Measurements from ENCODE around the gene MLST8.

Gene MLST8

DNA sequence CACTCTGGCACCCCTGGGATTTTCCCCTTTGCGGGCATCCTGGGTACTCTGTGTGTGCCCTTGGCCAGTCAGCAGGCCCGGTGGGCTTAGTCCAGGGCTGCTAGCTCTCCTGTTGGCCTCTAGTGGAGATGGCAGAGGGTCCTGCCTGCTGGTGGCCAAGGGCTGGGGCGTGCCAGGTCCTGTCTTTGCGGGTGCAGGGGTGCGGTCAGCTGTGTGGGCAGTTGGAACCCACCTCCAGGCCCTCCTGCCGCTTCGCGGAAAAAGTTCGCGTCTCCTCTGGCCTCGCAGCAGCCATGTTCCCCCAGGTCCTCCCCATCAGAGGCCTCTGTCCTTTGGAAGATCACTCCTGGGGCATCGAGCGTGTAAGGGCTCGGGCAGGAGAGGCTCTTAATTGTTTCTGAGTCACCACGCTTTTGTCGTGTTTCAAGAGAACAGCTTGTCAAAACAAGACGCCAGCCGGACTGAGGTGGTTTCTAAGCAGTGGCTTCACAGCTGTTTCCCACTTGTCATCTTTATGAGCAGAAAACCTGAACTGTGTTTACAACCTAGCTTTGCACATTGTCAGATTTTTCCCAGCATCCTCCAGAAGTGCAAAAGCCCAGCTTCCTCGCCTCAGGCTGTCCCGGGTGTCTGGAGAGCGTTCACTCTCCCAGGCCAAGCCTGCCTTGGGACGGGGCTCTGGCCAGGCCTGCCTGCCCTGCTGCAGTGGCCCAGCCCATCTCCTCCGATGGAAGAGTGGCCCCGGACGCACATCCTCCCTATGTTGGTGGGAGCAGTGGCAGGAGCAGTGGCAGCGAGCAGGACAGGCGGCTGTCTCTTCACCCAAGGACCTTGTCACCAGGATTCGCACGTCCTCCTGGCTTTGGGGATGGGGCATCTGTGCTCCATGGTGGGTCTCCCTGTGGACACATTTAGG, 26.0 kb downstream of the MLST8 start:
- Histone ChIP-seq H3K4me3 (ENCODE audit: low read depth, low read length) (no peak overlapping the region), H2AFZ (ENCODE audit: low read length, unreplicated experiment) (no peak overlapping the region), H3K36me3 (ENCODE audit: insufficient read depth, low read length) (peaks cover 9% of the 10 kb centered on the region; the same call in 1 of the 2 replicates), H3K79me2 (ENCODE audit: control insufficient read depth, insufficient read depth, low read length, unreplicated experiment) (peaks cover 21% of the 10 kb centered on the region), H3K27ac (ENCODE audit: low read depth, low read length) (no peak overlapping the region), H3K27me3 (ENCODE audit: insufficient read depth, low read length) (no peaks in the 10 kb centered on the region), H3K4me1 (ENCODE audit: control insufficient read depth, insufficient read depth, low read length, unreplicated experiment) (peaks cover 7% of the 10 kb centered on the region)

DNA sequence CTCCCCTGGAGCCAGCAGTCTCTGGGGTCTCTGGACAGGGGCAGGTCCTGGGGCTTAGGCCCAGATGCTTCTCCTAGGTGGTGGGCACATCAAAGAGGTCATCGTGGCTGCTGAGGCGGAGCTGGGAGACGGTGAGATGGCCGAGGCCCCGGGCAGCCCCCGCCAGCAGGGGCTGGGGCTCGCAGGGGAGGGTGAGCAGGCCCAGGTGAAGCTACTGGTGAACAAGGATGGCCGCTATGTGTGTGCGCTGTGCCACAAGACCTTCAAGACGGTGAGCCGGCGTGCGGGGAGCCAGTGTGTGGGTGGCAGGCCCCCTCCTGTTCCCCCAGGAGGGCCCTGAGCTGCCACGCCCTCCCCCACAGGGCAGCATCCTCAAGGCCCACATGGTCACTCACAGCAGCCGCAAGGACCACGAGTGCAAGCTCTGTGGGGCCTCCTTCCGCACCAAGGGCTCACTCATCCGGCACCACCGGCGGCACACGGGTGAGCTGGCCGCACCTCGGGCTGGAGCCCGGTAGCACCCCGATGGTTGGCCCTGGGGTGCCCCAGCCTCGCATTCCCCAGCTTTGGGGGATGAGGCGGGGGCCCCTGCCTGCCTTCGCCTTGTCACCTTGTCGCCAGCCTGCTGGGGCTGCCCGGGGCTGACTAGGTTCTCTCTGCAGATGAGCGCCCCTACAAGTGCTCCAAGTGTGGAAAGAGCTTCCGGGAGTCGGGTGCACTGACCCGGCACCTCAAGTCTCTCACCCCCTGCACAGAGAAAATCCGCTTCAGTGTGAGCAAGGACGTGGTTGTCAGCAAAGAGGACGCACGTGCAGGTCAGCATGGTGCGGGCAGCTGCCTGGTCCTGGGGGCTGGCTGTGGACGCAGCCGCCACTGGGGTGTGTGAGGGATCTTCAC, 27.1 kb downstream of the MLST8 start:
- Histone ChIP-seq H3K27me3 (ENCODE audit: insufficient read depth, low read length) (no peaks in the 10 kb centered on the region), H2AFZ (ENCODE audit: low read length, unreplicated experiment) (no peak overlapping the region), H3K27ac (ENCODE audit: low read depth, low read length) (no peak overlapping the region), H3K36me3 (ENCODE audit: insufficient read depth, low read length) (peaks cover 9% of the 10 kb centered on the region; the same call in 1 of the 2 replicates), H3K4me1 (ENCODE audit: control insufficient read depth, insufficient read depth, low read length, unreplicated experiment) (peaks cover 3% of the 10 kb centered on the region), H3K79me2 (ENCODE audit: control insufficient read depth, insufficient read depth, low read length, unreplicated experiment) (peaks cover 12% of the 10 kb centered on the region), H3K4me3 (ENCODE audit: low read depth, low read length) (no peak overlapping the region)

- H3K36me3 ChIP-seq (ENCODE audit: insufficient read depth, low read length), result peaks cover 9% of the 10 kb centered on the region; the same call in 1 of the 2 replicates
- no peak overlapping the region for H3K27ac ChIP-seq (ENCODE audit: low read depth, low read length)
- H3K27me3 ChIP-seq (ENCODE audit: insufficient read depth, low read length), result no peaks in the 10 kb centered on the region
- H3K4me3 ChIP-seq (ENCODE audit: low read depth, low read length), result no peak overlapping the region
- H3K4me1 ChIP-seq (ENCODE audit: control insufficient read depth, insufficient read depth, low read length, unreplicated experiment), result peaks cover 3% of the 10 kb centered on the region
- H3K79me2 ChIP-seq (ENCODE audit: control insufficient read depth, insufficient read depth, low read length, unreplicated experiment), result peaks cover 7% of the 10 kb centered on the region
- no peak overlapping the region for H2AFZ ChIP-seq (ENCODE audit: low read length, unreplicated experiment)
Observed at GRCh38 chr16:2233046-2233775, 28.0 kb downstream of the MLST8 start.

DNA sequence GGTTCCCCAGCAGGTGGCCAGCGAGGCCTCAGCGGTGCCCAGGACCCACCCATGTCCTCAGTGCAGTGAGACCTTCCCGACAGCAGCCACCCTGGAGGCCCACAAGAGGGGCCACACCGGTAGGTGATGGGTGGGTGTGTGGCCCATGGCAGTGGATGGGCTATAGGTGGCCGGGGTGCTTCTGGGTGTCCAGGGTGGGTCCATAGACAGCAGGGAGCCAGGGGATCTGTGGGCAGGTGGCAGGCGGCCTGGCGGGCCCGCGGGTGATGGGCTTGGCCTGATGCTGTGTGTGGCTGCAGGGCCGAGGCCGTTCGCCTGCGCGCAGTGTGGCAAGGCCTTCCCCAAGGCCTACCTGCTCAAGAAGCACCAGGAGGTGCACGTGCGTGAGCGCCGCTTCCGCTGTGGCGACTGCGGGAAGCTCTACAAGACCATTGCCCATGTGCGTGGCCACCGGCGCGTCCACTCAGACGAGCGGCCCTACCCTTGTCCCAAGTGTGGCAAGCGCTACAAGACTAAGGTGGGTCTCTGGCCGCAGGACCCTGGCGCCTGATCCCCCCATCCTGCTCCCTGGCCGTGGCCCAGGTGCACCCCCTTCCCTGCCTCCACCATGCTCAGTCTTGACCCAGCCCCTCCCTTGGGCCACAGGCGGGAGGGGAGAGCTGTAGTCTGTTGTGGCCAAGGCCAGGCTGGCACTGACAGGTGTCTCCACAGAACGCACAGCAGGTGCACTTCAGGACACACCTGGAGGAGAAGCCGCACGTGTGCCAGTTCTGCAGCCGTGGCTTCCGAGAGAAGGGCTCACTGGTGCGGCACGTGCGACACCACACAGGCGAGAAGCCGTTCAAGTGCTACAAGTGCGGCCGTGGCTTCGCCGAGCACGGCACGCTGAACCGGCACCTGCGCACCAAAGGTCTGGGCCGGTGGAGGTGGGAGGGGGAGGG, 28.9 kb downstream of the MLST8 start:
- Histone ChIP-seq H3K4me1 (ENCODE audit: control insufficient read depth, insufficient read depth, low read length, unreplicated experiment) (peaks cover 3% of the 10 kb centered on the region), H3K79me2 (ENCODE audit: control insufficient read depth, insufficient read depth, low read length, unreplicated experiment) (peaks cover 2% of the 10 kb centered on the region), H3K27ac (ENCODE audit: low read depth, low read length) (no peak overlapping the region), H3K4me3 (ENCODE audit: low read depth, low read length) (no peak overlapping the region), H3K27me3 (ENCODE audit: insufficient read depth, low read length) (no peaks in the 10 kb centered on the region), H2AFZ (ENCODE audit: low read length, unreplicated experiment) (no peak overlapping the region), H3K36me3 (ENCODE audit: insufficient read depth, low read length) (peaks cover 9% of the 10 kb centered on the region; the same call in 1 of the 2 replicates)

GRCh38 chr16:2234813-2235170, 29.5 kb downstream of the MLST8 start:
- no peak overlapping the region for H2AFZ ChIP-seq (ENCODE audit: low read length, unreplicated experiment)
- no peak overlapping the region for H3K27ac ChIP-seq (ENCODE audit: low read depth, low read length)
- no peaks in the 10 kb centered on the region for H3K79me2 ChIP-seq (ENCODE audit: control insufficient read depth, insufficient read depth, low read length, unreplicated experiment)
- no peak overlapping the region for H3K4me3 ChIP-seq (ENCODE audit: low read depth, low read length)
- H3K4me1 ChIP-seq (ENCODE audit: control insufficient read depth, insufficient read depth, low read length, unreplicated experiment), result peaks cover 3% of the 10 kb centered on the region
- no peaks in the 10 kb centered on the region for H3K27me3 ChIP-seq (ENCODE audit: insufficient read depth, low read length)
- H3K36me3 ChIP-seq (ENCODE audit: insufficient read depth, low read length), result peaks cover 7% of the 10 kb centered on the region; the same call in 1 of the 2 replicates

DNA sequence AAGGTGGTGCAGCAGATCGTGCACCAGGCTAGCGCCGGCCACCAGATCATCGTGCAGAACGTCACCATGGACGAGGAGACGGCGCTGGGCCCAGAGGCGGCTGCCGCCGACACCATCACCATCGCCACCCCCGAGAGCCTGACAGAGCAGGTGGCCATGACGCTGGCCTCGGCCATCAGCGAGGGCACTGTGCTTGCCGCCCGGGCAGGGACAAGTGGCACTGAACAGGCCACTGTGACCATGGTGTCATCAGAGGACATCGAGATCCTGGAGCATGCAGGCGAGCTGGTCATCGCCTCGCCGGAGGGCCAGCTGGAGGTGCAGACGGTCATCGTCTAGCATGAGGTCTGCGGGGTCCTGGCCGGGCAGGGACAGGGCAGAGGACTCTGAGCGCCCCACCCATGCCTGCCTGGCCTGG, 30.0 kb downstream of the MLST8 start:
- Histone ChIP-seq H3K4me1 (ENCODE audit: control insufficient read depth, insufficient read depth, low read length, unreplicated experiment) (peaks cover 3% of the 10 kb centered on the region), H3K4me3 (ENCODE audit: low read depth, low read length) (no peak overlapping the region)

DNA sequence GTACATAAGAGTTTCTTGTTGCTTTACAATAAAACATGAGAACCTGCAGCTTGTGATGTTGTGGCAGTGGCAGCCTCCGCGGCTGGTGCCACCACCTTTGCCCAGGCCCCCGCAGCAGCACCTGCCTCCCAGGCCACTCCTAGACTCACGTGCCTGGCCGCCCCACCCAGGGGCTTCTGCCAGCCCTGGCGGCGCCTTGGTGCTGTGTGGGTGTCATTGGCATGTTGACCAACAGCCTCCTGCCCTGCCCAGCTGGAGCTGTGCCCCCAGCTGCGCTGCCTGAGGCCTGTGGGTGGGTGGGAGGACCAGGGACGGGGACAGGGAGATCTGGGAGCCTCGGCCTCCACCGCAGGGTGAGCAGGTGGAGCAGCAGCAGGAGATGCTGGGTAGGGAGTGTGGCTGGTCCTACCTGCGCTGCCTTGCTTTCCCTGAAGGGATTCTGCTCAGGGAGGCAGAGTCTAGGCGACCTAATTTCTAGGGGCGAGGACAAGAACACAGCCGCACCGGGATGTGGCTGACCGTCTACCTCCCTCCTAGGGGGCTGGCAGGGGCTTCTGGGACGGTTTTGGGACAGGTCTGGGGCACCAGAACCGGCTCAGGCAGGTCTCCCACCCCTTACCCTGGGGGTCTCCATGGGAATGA, 30.6 kb downstream of the MLST8 start:
- Histone ChIP-seq H3K27ac (ENCODE audit: low read depth, low read length) (no peak overlapping the region), H3K4me3 (ENCODE audit: low read depth, low read length) (no peak overlapping the region), H3K79me2 (ENCODE audit: control insufficient read depth, insufficient read depth, low read length, unreplicated experiment) (no peaks in the 10 kb centered on the region), H3K27me3 (ENCODE audit: insufficient read depth, low read length) (no peaks in the 10 kb centered on the region), H3K4me1 (ENCODE audit: control insufficient read depth, insufficient read depth, low read length, unreplicated experiment) (peaks cover 3% of the 10 kb centered on the region), H3K36me3 (ENCODE audit: insufficient read depth, low read length) (peaks cover 7% of the 10 kb centered on the region; the same call in 1 of the 2 replicates), H2AFZ (ENCODE audit: low read length, unreplicated experiment) (no peak overlapping the region)

More for the DNA sequence above, 30.0 kb downstream of the MLST8 start:
- Histone ChIP-seq H3K27ac (ENCODE audit: low read depth, low read length) (no peak overlapping the region), H2AFZ (ENCODE audit: low read length, unreplicated experiment) (no peak overlapping the region), H3K79me2 (ENCODE audit: control insufficient read depth, insufficient read depth, low read length, unreplicated experiment) (no peaks in the 10 kb centered on the region), H3K36me3 (ENCODE audit: insufficient read depth, low read length) (peaks cover 7% of the 10 kb centered on the region; the same call in 1 of the 2 replicates), H3K27me3 (ENCODE audit: insufficient read depth, low read length) (no peaks in the 10 kb centered on the region)

DNA sequence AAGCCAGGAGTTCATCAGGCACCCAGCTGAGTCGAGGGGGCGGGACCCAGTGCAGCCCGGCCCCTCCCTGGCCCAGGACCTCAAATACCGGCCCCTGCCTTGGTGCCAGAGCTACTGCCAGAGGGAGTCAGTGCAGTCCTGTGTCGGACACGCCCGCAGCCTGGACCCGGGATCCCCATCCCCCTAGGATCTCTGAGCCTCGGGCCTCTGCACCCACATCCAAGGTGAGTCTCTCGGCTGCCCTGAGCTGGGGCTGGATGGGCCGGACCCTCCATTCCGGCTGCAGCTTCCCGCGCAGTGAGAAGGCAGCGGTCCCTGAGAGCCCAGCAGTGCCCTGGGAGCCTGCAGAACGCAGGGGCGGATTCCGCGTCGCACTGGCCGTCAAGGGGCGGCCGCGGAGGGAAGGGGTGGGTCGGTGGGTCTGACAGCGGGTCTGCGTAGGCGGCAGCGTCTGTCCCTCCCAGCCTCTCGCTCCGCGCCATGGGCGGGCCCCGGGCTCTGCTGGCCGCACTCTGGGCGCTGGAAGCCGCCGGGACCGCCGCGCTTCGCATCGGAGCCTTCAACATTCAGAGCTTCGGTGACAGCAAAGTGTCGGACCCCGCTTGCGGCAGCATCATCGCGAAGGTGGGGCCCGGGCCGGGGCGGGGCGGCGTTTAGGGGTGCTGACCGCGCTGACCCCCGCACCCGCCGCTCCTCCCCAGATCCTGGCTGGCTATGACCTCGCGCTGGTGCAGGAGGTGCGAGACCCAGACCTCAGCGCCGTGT, 31.3 kb downstream of the MLST8 start, which contains the start of gene DNASE1L2:
Gene DNASE1L2 (plus strand): TSS at position 108 of the 765 bp plus-strand sequence. CDS start 373 bp downstream, at position 481.
- Histone ChIP-seq H3K36me3 (ENCODE audit: insufficient read depth, low read length) (peaks cover 7% of the 10 kb centered on the region; the same call in 1 of the 2 replicates), H3K27me3 (ENCODE audit: insufficient read depth, low read length) (no peaks in the 10 kb centered on the region), H3K4me3 (ENCODE audit: low read depth, low read length) (no peak within 1 kb of the TSS), H3K79me2 (ENCODE audit: control insufficient read depth, insufficient read depth, low read length, unreplicated experiment) (no peaks in the 10 kb centered on the region), H3K4me1 (ENCODE audit: control insufficient read depth, insufficient read depth, low read length, unreplicated experiment) (peaks cover 3% of the 10 kb centered on the region), H2AFZ (ENCODE audit: low read length, unreplicated experiment) (no peak within 1 kb of the TSS), H3K27ac (ENCODE audit: low read depth, low read length) (no peak within 1 kb of the TSS)
